Fibroblast of lung (primary cell): ENCODE data around the gene IRGQ. TPM values are rescaled to one million over a fixed set of nuclear protein-coding genes. Genes with fewer than 3 reads are reported as not detected.
"Not testable (repeated sequence)": the region's sequence is repeated elsewhere in the genome, so short reads cannot be mapped to it uniquely, and the experiment has no call there.

ENCODE experiments used
- DNase-seq, 2 donors: peaks; one replicate each; pipeline versions ENCODE4 v3.0.0 to v3.0.0-alpha.2; 2010; ENCODE audit warnings: low read depth in 2 of 2
- H2AFZ ChIP-seq: 2 replicates; pipeline ENCODE4 v1.5.1; 2012; ENCODE audit warnings: low read length, control low read depth, inconsistent platforms
- H3K27ac ChIP-seq: 2 replicates; pipeline ENCODE4 v1.5.1; 2011; ENCODE audit warnings: low read length, control low read depth; ENCODE audit not compliant: insufficient read depth
- H3K27me3 ChIP-seq: 2 replicates; pipeline ENCODE4 v1.5.1; 2011; ENCODE audit warnings: mild to moderate bottlenecking, low read length; ENCODE audit not compliant: control insufficient read depth, insufficient read depth
- H3K36me3 ChIP-seq: 2 replicates; pipeline ENCODE4 v1.5.1; 2011; ENCODE audit warnings: low read length; ENCODE audit not compliant: control insufficient read depth, insufficient read depth
- H3K4me1 ChIP-seq: 2 replicates; pipeline ENCODE4 v1.5.1; 2011; ENCODE audit warnings: low read length; ENCODE audit not compliant: control insufficient read depth, insufficient read depth; ENCODE audit errors: extremely low read depth
- H3K4me2 ChIP-seq: 2 replicates; pipeline ENCODE4 v1.5.1; 2011; ENCODE audit warnings: low read length, control low read depth; ENCODE audit not compliant: insufficient read depth; ENCODE audit errors: extremely low read depth
- H3K4me3 ChIP-seq, 4 experiments: fragments of 200-600 bp in 1 of 4; sonication (generic) in 1 of 4; replicated peaks in 1 of 4; 2 replicates each; pipeline ENCODE4 v1.5.1; 2011 to 2016; ENCODE audit warnings: low read length in 4 of 4, low read depth in 3 of 4, mild to moderate bottlenecking in 3 of 4, control low read depth in 2 of 4, inconsistent platforms in 1 of 4, mixed read lengths in 1 of 4; ENCODE audit not compliant: insufficient read depth in 1 of 4; ENCODE audit errors: control extremely low read depth in 1 of 4
- H3K79me2 ChIP-seq: 2 replicates; pipeline ENCODE4 v1.5.1; 2012; ENCODE audit warnings: mild to moderate bottlenecking, low read length, inconsistent platforms; ENCODE audit not compliant: control insufficient read depth, insufficient read depth
- H3K9ac ChIP-seq: 2 replicates; pipeline ENCODE4 v1.5.1; 2011; ENCODE audit warnings: mild to moderate bottlenecking, low read length, control low read depth; ENCODE audit not compliant: insufficient read depth
- H3K9me3 ChIP-seq: 2 replicates; pipeline ENCODE4 v1.5.1; 2012; ENCODE audit warnings: low read depth, low read length; ENCODE audit not compliant: control insufficient read depth, insufficient read depth
- H4K20me1 ChIP-seq: 2 replicates; pipeline ENCODE4 v1.5.1; 2011; ENCODE audit warnings: low read length; ENCODE audit not compliant: control insufficient read depth, insufficient read depth; ENCODE audit errors: extremely low read depth
- CTCF ChIP-seq, 2 donors: IDR thresholded peaks in 1 of 2; conservative IDR thresholded peaks in 1 of 2; 1 replicate in 1 of 2; 2 replicates in 1 of 2; pipeline ENCODE4 v1.5.1; 2011 to 2012; ENCODE audit warnings: low read length in 2 of 2, control low read depth in 1 of 2, inconsistent platforms in 1 of 2, low read depth in 1 of 2, mild to moderate bottlenecking in 1 of 2
- EZH2 ChIP-seq: IDR thresholded peaks from 2 replicates; pipeline ENCODE4 v1.5.1; 2012; ENCODE audit warnings: low read length, control low read depth, mild to moderate bottlenecking; ENCODE audit errors: missing control alignments
- polyA plus RNA-seq, 2 donors: library from polyadenylated mRNA; depleted of rRNA in 1 of 2; stranded (reverse) in 1 of 2; unstranded in 1 of 2; fragments of >200 nt; gene quantifications; 2 replicates each; pipeline ENCODE4 v1.2.1, GENCODE V29; 2011 to 2012; ENCODE audit warnings: missing spikeins in 1 of 2
- total RNA-seq: library from RNA; depleted of rRNA; stranded (reverse); fragments of >200 nt; gene quantifications from 2 replicates; pipeline ENCODE4 v1.2.1, GENCODE V29; 2014

Gene IRGQ
- total and polyA plus RNA-seq, 2 donors (not counting 1 experiment from before 2014, with no cell fraction given): 11.7 to 12.2 TPM

- Histone ChIP-seq H3K9ac (no peak overlapping the region), H3K27ac (no peak overlapping the region), H3K4me3 (no peak overlapping the region), H3K4me1 (no peaks in the 10 kb centered on the region), H4K20me1 (no peaks in the 10 kb centered on the region), H3K36me3 (peaks cover 2% of the 10 kb centered on the region), H3K27me3 (no peaks in the 10 kb centered on the region), H3K79me2 (no peaks in the 10 kb centered on the region), H3K9me3 (no peaks in the 10 kb centered on the region), H2AFZ (no peak overlapping the region), H3K4me2 (no peak overlapping the region)
- no peak for DNase-seq
- TF ChIP-seq CTCF (conservative IDR thresholded peaks at IDR 0.05 in 1 of 2, IDR thresholded peaks at IDR 0.05 in 1 of 2; ENCODE audit: low read depth in 1 of 2, low read length in 2 of 2) (no peak), EZH2 (no peak)
Measured at GRCh38 chr19:43606569-43607229, 10.8 kb upstream of the IRGQ start.

GRCh38 chr19:43605875-43606568 is 10.1 kb upstream of the IRGQ start:
- no peaks in the 10 kb centered on the region for H4K20me1 ChIP-seq
- peaks cover 2% of the 10 kb centered on the region for H3K36me3 ChIP-seq
- DNase-seq: no peak
- no peaks in the 10 kb centered on the region for H3K4me1 ChIP-seq
- H3K4me2 ChIP-seq: no peak overlapping the region
- H3K4me3 ChIP-seq: no peak overlapping the region
- TF ChIP-seq EZH2: no peak
- no peak for TF ChIP-seq CTCF (conservative IDR thresholded peaks at IDR 0.05 in 1 of 2, IDR thresholded peaks at IDR 0.05 in 1 of 2; ENCODE audit: low read depth in 1 of 2, low read length in 2 of 2)
- no peaks in the 10 kb centered on the region for H3K27me3 ChIP-seq
- H3K79me2 ChIP-seq: no peaks in the 10 kb centered on the region
- no peak overlapping the region for H3K27ac ChIP-seq
- H3K9ac ChIP-seq: no peak overlapping the region
- H2AFZ ChIP-seq: no peak overlapping the region
- no peaks in the 10 kb centered on the region for H3K9me3 ChIP-seq

- H3K27ac ChIP-seq, H3K4me1 ChIP-seq, H3K4me2 ChIP-seq, H3K9ac ChIP-seq, H3K9me3 ChIP-seq, H3K27me3 ChIP-seq, DNase-seq, H3K4me3 ChIP-seq, H3K36me3 ChIP-seq, H2AFZ ChIP-seq, H4K20me1 ChIP-seq: not testable (repeated sequence)
- H3K79me2 ChIP-seq: peaks cover 20% of the 10 kb centered on the region
Measured at GRCh38 chr19:43600326-43600725, 4.4 kb upstream of the IRGQ start.
